Measurements from ENCODE around the gene CIDEC. TPM values are rescaled to one million over a fixed set of nuclear protein-coding genes. Genes with fewer than 3 reads are reported as not detected.

CIDEC gene
- total and polyA plus RNA-seq, 2 of the 13 experiments (the other 11 are each of a cell fraction or from before 2014, with no cell fraction given), result 2.5 to 10.4 TPM

GRCh38 chr3:9876991-9877390, 3.1 kb downstream of the CIDEC start (continued):
- TF ChIP-seq POLR2AphosphoS5 (IDR thresholded peaks at IDR 0.05; ENCODE audit: low read depth, low read length) (no peak), RAD21 (CRISPR knock-in tag; IDR thresholded peaks at IDR 0.05) (no peak), NCOA5 (CRISPR knock-in tag; IDR thresholded peaks at IDR 0.05) (no peak), ZNF451 (CRISPR knock-in tag; IDR thresholded peaks at IDR 0.05) (no peak), POGK (CRISPR knock-in tag; conservative IDR thresholded peaks at IDR 0.05) (no peak), THAP11 (CRISPR knock-in tag; IDR thresholded peaks at IDR 0.05) (no peak), ZNF710 (CRISPR knock-in tag; IDR thresholded peaks at IDR 0.05; ENCODE audit: borderline replicate concordance) (no peak), SRSF9 (IDR thresholded peaks at IDR 0.05; ENCODE audit: borderline replicate concordance, insufficient read depth, low read depth, low read length, poor library complexity, severe bottlenecking) (no peak), MED1 (CRISPR knock-in tag; IDR thresholded peaks at IDR 0.05) (no peak), MAFF (IDR thresholded peaks at IDR 0.05; ENCODE audit: low read depth, low read length) (no peak), CTCF (CRISPR knock-in tag; IDR thresholded peaks at IDR 0.05) (peak; percentile 42), BCL6 (CRISPR knock-in tag; IDR thresholded peaks at IDR 0.05) (no peak)
- TF ChIP-seq, protein P1, sequence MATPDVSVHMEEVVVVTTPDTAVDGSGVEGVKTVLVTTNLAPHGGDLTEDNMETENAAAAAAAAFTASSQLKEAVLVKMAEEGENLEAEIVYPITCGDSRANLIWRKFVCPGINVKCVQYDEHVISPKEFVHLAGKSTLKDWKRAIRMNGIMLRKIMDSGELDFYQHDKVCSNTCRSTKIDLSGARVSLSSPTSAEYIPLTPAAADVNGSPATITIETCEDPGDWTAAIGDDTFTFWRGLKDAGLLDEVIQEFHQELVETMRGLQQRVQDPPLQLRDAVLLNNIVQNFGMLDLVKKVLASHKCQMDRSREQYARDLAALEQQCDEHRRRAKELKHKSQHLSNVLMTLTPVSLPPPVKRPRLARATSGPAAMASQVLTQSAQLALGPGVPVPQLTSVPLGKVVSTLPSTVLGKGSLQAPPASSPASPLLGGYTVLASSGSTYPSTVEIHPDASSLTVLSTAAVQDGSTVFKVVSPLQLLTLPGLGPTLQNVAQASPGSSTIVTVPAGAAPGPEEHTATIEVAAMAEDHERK (CRISPR knock-in tag; IDR thresholded peaks at IDR 0.05; ENCODE audit: low read depth), result no peak
- TF ChIP-seq, protein P2, sequence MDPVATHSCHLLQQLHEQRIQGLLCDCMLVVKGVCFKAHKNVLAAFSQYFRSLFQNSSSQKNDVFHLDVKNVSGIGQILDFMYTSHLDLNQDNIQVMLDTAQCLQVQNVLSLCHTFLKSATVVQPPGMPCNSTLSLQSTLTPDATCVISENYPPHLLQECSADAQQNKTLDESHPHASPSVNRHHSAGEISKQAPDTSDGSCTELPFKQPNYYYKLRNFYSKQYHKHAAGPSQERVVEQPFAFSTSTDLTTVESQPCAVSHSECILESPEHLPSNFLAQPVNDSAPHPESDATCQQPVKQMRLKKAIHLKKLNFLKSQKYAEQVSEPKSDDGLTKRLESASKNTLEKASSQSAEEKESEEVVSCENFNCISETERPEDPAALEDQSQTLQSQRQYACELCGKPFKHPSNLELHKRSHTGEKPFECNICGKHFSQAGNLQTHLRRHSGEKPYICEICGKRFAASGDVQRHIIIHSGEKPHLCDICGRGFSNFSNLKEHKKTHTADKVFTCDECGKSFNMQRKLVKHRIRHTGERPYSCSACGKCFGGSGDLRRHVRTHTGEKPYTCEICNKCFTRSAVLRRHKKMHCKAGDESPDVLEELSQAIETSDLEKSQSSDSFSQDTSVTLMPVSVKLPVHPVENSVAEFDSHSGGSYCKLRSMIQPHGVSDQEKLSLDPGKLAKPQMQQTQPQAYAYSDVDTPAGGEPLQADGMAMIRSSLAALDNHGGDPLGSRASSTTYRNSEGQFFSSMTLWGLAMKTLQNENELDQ (CRISPR knock-in tag; IDR thresholded peaks at IDR 0.05; ENCODE audit: borderline replicate concordance), result no peak
- TF ChIP-seq, protein P3, sequence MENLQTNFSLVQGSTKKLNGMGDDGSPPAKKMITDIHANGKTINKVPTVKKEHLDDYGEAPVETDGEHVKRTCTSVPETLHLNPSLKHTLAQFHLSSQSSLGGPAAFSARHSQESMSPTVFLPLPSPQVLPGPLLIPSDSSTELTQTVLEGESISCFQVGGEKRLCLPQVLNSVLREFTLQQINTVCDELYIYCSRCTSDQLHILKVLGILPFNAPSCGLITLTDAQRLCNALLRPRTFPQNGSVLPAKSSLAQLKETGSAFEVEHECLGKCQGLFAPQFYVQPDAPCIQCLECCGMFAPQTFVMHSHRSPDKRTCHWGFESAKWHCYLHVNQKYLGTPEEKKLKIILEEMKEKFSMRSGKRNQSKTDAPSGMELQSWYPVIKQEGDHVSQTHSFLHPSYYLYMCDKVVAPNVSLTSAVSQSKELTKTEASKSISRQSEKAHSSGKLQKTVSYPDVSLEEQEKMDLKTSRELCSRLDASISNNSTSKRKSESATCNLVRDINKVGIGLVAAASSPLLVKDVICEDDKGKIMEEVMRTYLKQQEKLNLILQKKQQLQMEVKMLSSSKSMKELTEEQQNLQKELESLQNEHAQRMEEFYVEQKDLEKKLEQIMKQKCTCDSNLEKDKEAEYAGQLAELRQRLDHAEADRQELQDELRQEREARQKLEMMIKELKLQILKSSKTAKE (CRISPR knock-in tag; IDR thresholded peaks at IDR 0.05; ENCODE audit: borderline replicate concordance), result no peak

Data from HepG2 (cell line).